Endodermal cell (in vitro differentiated cells): ENCODE results near the gene DGLUCY. TPM values are rescaled to one million over a fixed set of nuclear protein-coding genes. Genes with fewer than 3 reads are reported as not detected.
"Not testable (repeated sequence)": the region's sequence is repeated elsewhere in the genome, so short reads cannot be mapped to it uniquely, and the experiment has no call there.

Experiments
- DNase-seq: peaks from one replicate; pipeline ENCODE4 v3.0.0-alpha.2; 2017
- H3K27ac ChIP-seq: 2 replicates; pipeline ENCODE4 v1.5.1; 2013; ENCODE audit warnings: mild to moderate bottlenecking, low read depth, low read length, moderate library complexity
- H3K27me3 ChIP-seq: 2 replicates; pipeline ENCODE4 v1.6.1; 2013; ENCODE audit warnings: mild to moderate bottlenecking, low read length, moderate library complexity; ENCODE audit not compliant: insufficient read depth, control insufficient read depth, poor library complexity, severe bottlenecking
- H3K36me3 ChIP-seq: 2 replicates; pipeline ENCODE4 v1.7.0; 2013; ENCODE audit warnings: mild to moderate bottlenecking, low read length, moderate library complexity; ENCODE audit not compliant: control insufficient read depth, insufficient read depth
- H3K4me1 ChIP-seq: one replicate; pipeline ENCODE4 v1.7.0; 2013; ENCODE audit warnings: low read length; ENCODE audit not compliant: control insufficient read depth, insufficient read depth
- H3K4me3 ChIP-seq: 2 replicates; pipeline ENCODE4 v1.5.1; 2013; ENCODE audit warnings: mild to moderate bottlenecking, low read length, moderate library complexity
- H3K9ac ChIP-seq: 2 replicates; pipeline ENCODE4 v1.6.1; 2013; ENCODE audit warnings: mild to moderate bottlenecking, low read length, moderate library complexity; ENCODE audit not compliant: poor library complexity, severe bottlenecking; ENCODE audit errors: extremely low read depth
- H3K9me3 ChIP-seq: 2 replicates; pipeline ENCODE4 v1.6.1; 2013; ENCODE audit warnings: mild to moderate bottlenecking, low read length, moderate library complexity; ENCODE audit not compliant: control insufficient read depth
- H3K27ac Mint-ChIP-seq: 2 replicates; pipeline ENCODE4 v1.8.0; 2020; ENCODE audit warnings: mixed read lengths
- H3K27me3 Mint-ChIP-seq: 2 replicates; pipeline ENCODE4 v1.8.0; 2021; ENCODE audit warnings: mild to moderate bottlenecking, mixed read lengths; ENCODE audit not compliant: insufficient read depth
- H3K36me3 Mint-ChIP-seq: 2 replicates; pipeline ENCODE4 v1.8.0; 2020; ENCODE audit warnings: low read depth, mixed read lengths
- H3K4me1 Mint-ChIP-seq: 2 replicates; pipeline ENCODE4 v1.8.0; 2020; ENCODE audit warnings: mixed read lengths
- H3K4me3 Mint-ChIP-seq: 2 replicates; pipeline ENCODE4 v1.8.0; 2020; ENCODE audit warnings: mild to moderate bottlenecking, moderate library complexity, mixed read lengths
- H3K9me3 Mint-ChIP-seq: 2 replicates; pipeline ENCODE4 v1.8.0; 2020; ENCODE audit warnings: mild to moderate bottlenecking, mixed read lengths
- CTCF ChIP-seq: fragments of 200-600 bp; sonication (generic); conservative IDR thresholded peaks from 2 replicates; pipeline ENCODE4 v1.5.0; 2021; ENCODE audit warnings: antibody characterized with exemption, mild to moderate bottlenecking
- WGBS, 2 experiments: methylation state at CpG; one replicate each; pipeline versions ENCODE4 v1.1.5 to v1.1.7; 2013; ENCODE audit warnings: missing lambda C conversion rate in 2 of 2, mixed read lengths in 1 of 2; ENCODE audit not compliant: insufficient coverage in 1 of 2, insufficient read length in 1 of 2; 5-methylcytosine and 5-hydroxymethylcytosine counted together
- total RNA-seq, 2 donors: library from RNA; stranded (reverse); fragmentation: NEBNext Ultra II Directional in 1 of 2; extraction: Animal tissue kit (Norgen Biotek cat#: 25700) in 1 of 2; gene quantifications; 2 replicates in 1 of 2; 3 replicates in 1 of 2; pipeline ENCODE4 v1.2.1, GENCODE V29; 2021

DGLUCY gene
- total RNA-seq, 2 donors from 2014 or later, result 26.7 to 33.9 TPM

DNA sequence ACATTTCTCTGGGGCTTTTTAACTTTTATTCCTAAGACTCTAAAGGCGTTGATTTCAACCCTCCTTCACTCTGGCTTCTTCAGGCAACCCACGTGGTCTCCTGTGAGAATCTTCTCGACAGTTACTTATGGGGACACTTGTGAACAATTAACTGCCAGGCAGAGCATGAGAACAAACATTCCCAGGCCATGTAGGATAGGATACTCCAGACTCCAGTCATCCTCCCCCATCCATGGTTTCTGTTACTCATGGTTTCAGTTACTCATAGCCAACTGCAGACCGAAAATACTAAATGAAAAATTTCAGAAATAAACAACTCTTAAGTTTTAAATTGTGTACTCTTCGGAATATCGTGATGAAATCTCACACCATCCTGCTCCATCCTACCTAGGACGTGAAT is 111.2 kb downstream of the DGLUCY start:
- no peaks in the 10 kb centered on the region for H3K4me1 Mint-ChIP-seq

GRCh38 chr14:91226360-91226759 is 112.5 kb downstream of the DGLUCY start:
- H3K4me1 ChIP-seq, H3K9ac ChIP-seq, H3K27ac ChIP-seq, H3K27ac Mint-ChIP-seq, H3K27me3 ChIP-seq, H3K36me3 ChIP-seq, H3K4me3 ChIP-seq, H3K4me1 Mint-ChIP-seq, DNase-seq, H3K27me3 Mint-ChIP-seq, H3K4me3 Mint-ChIP-seq: not testable (repeated sequence)
- Mint-ChIP-seq H3K9me3 (peaks cover 10% of the 10 kb centered on the region), H3K36me3 (peaks cover 15% of the 10 kb centered on the region)
- 94% methylated on average over 4 of the region's 4 CpGs; no CpG with 5 or more reads in 1 of the 2 experiments for WGBS, 2 experiments
- H3K9me3 ChIP-seq, result peaks cover 13% of the 10 kb centered on the region

More for the DNA sequence above, 111.2 kb downstream of the DGLUCY start:
- H3K4me3 Mint-ChIP-seq, result no peak overlapping the region
- H3K27me3 Mint-ChIP-seq, result peaks cover 2% of the 10 kb centered on the region
- Histone ChIP-seq H3K9me3 (no peaks in the 10 kb centered on the region), H3K4me1 (no peaks in the 10 kb centered on the region), H3K36me3 (no peaks in the 10 kb centered on the region), H3K9ac (no peak overlapping the region), H3K27me3 (no peaks in the 10 kb centered on the region), H3K27ac (no peak overlapping the region), H3K4me3 (no peak overlapping the region)
- no peak for TF ChIP-seq CTCF
- WGBS, 2 experiments, result 86 to 89% methylated on average over 6 to 7 of the region's 7 CpGs
- H3K9me3 Mint-ChIP-seq, result peaks cover 2% of the 10 kb centered on the region
- no peak for DNase-seq
- peaks cover 7% of the 10 kb centered on the region for H3K36me3 Mint-ChIP-seq
- H3K27ac Mint-ChIP-seq, result no peak overlapping the region

GRCh38 chr14:91227183-91227628 is 113.3 kb downstream of the DGLUCY start:
- WGBS, 2 experiments, result 94 to 100% methylated on average over 4 to 7 of the region's 7 CpGs
- Histone ChIP-seq H3K36me3 (no peaks in the 10 kb centered on the region), H3K27ac (no peak overlapping the region), H3K4me1 (no peaks in the 10 kb centered on the region), H3K4me3 (no peak overlapping the region), H3K9ac (no peak overlapping the region), H3K9me3 (peaks cover 15% of the 10 kb centered on the region), H3K27me3 (no peaks in the 10 kb centered on the region)
- Mint-ChIP-seq H3K36me3 (peaks cover 13% of the 10 kb centered on the region), H3K4me3 (no peak overlapping the region), H3K27me3 (no peaks in the 10 kb centered on the region), H3K4me1 (no peaks in the 10 kb centered on the region), H3K9me3 (peaks cover 10% of the 10 kb centered on the region), H3K27ac (no peak overlapping the region)
- no peak for TF ChIP-seq CTCF
- no peak for DNase-seq
